ENCODE data around the gene ITGB3BP.
"Not testable (repeated sequence)": the region's sequence is repeated elsewhere in the genome, so short reads cannot be mapped to it uniquely, and the experiment has no call there.

ITGB3BP gene, protein sequence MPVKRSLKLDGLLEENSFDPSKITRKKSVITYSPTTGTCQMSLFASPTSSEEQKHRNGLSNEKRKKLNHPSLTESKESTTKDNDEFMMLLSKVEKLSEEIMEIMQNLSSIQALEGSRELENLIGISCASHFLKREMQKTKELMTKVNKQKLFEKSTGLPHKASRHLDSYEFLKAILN

DNA sequence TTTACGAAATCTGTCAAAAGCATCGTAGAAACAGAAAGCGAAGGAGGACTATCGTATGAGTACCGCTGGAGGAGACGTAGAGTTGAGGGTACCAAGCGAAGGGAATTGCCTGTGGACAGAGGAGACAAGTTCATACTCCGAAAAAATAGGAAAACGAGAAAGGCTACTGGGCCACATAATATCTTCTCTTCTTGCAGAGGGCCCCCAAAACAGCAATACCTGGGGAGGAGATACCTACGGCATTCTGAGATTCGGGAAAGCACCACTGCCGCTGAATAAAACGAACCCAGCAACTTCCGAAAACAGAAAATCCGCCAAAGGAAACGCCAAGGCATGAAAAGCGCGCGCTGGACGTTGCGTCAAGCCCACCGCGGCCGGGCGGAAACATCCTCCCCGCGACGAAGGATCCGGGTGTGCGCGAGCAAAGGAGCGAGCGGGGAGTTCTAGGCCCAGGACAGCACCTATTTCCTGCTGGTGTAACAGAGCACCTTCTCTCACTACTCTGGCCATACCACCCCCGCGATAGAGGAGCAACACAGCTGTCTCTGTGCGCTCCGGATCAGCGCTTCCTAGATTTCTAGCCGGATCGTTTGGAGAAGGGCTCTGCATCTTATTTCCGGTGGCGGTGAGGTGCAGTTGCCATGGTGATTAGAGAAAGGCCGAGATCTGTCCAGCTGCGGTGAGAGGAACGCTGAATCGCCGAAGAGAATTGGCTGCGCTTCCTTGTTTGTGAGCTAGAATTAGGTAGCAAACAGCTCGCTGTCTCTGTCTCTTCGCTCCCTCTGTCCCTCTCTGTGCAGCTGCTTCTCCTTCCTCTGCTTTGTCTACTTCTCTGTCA, at the start of gene ITGB3BP, which contains the start of gene EFCAB7:
ITGB3BP (minus strand) TSS at position 335 of the 838 bp plus-strand sequence; CDS start at position 243, 92 bp downstream.
EFCAB7 (plus strand) TSS at position 635 of the 838 bp plus-strand sequence. CDS start 2,048 bp downstream, outside the sequence.
- no peaks in the 10 kb centered on the region for H3K27me3 Mint-ChIP-seq
- no peaks in the 10 kb centered on the region for H3K9me3 Mint-ChIP-seq
- peak within 1 kb of the TSS; percentile 96 for H3K27ac Mint-ChIP-seq
- DNase-seq (peak; percentile 84), ATAC-seq (peak; percentile 96)
- H3K4me3 Mint-ChIP-seq, result peak within 1 kb of the TSS; percentile 95
- H3K36me3 Mint-ChIP-seq (ENCODE audit: low read depth), result peaks cover 11% of the 10 kb centered on the region
- H3K4me1 Mint-ChIP-seq, result peaks cover 32% of the 10 kb centered on the region

DNA sequence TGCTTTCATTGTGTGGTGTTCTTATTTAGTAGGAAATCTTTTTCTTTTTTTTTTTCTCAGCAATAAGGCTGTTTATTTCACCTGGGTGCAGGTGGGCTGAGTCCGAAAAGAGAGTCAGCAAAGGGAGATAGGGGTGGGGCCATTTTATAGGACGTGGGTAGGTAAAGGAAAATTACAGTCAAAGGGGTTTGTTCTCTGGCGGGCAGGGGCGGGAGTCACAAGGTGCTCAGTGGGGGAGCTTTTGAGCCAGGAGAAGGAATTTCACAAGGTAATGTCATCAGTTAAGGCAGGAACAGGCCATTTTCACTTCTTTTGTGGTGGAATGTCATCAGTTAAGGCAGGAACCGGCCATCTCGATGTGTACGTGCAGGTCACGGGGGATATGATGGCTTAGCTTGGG, 49.7 kb upstream of the ITGB3BP start:
- not testable (repeated sequence) for DNase-seq; H3K27ac Mint-ChIP-seq; H3K4me3 Mint-ChIP-seq; H3K27me3 Mint-ChIP-seq; H3K9me3 Mint-ChIP-seq; H3K36me3 Mint-ChIP-seq (ENCODE audit: low read depth); H3K4me1 Mint-ChIP-seq; ATAC-seq

DNA sequence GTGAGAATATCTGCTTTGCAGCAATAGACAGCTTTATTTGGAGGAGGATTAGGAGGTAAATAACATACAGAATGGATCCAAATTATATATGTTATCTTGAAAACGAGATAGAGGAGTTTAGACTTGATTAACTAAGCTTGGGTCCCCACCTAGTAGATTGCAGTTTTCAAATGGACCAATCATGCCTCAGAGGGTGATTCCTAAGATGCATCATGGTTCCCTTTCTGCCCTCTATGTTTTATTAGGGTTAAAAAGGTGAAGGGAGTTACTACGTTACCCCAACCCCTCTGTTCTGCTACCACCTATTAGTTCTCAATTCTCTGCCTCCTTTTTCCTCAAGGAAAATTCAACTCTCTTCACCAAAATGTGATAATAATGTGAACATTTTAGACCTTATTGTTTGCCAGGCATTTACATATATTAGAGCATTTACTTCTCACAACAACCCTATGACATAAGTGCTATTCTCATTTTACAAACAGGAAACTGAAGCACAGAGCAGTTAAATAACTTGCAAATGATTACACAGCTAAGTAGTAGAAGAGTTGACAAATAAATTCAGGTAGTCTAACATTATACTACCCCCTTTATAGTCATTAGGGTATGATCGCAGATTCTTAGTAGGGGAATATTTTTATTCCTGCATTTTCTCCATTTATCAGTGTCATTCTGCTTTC, 46.8 kb upstream of the ITGB3BP start:
- Mint-ChIP-seq H3K27ac (no peak overlapping the region), H3K36me3 (ENCODE audit: low read depth) (peaks cover 8% of the 10 kb centered on the region), H3K27me3 (no peaks in the 10 kb centered on the region), H3K4me1 (no peaks in the 10 kb centered on the region), H3K4me3 (no peak overlapping the region), H3K9me3 (no peaks in the 10 kb centered on the region)
- DNase-seq, result no peak
- no peak for ATAC-seq

- H3K27ac Mint-ChIP-seq, result no peak overlapping the region
- ATAC-seq, result no peak
- H3K4me1 Mint-ChIP-seq, result no peaks in the 10 kb centered on the region
- no peaks in the 10 kb centered on the region for H3K27me3 Mint-ChIP-seq
- H3K9me3 Mint-ChIP-seq, result no peaks in the 10 kb centered on the region
- H3K36me3 Mint-ChIP-seq (ENCODE audit: low read depth), result peaks cover 13% of the 10 kb centered on the region
- no peak for DNase-seq
- no peak overlapping the region for H3K4me3 Mint-ChIP-seq
Measured at GRCh38 chr1:63569068-63569467, 46.0 kb upstream of the ITGB3BP start.

- Mint-ChIP-seq H3K36me3 (ENCODE audit: low read depth) (peaks cover 20% of the 10 kb centered on the region), H3K9me3 (no peaks in the 10 kb centered on the region), H3K4me1 (no peaks in the 10 kb centered on the region), H3K27ac (no peak overlapping the region), H3K4me3 (no peak overlapping the region), H3K27me3 (no peaks in the 10 kb centered on the region)
- DNase-seq (no peak), ATAC-seq (no peak)
Measured at GRCh38 chr1:63563745-63564144, 40.7 kb upstream of the ITGB3BP start.

DNA sequence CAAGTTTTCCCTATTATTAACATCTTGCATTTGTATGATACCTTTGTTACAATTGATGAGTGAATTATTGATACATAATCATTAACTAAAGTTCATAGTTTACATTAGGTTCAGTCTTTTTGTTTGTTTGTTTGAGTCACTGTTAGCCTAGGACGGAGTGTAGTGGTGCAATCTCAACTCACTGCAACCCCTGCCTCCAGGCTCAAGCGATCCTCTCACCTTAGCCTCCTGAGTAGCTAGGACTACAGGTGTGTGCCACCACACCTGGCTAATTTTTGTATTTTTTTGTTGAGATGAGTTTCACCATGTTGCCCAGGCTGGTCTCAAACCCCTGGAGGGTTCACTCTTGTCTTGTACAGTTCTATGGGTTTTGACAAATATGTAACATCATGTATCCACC, 36.3 kb upstream of the ITGB3BP start:
- ATAC-seq, result no peak
- Mint-ChIP-seq H3K27me3 (no peaks in the 10 kb centered on the region), H3K36me3 (ENCODE audit: low read depth) (peaks cover 9% of the 10 kb centered on the region), H3K4me1 (no peaks in the 10 kb centered on the region), H3K27ac (no peak overlapping the region), H3K9me3 (no peaks in the 10 kb centered on the region), H3K4me3 (no peak overlapping the region)
- DNase-seq, result no peak

- Mint-ChIP-seq H3K36me3 (ENCODE audit: low read depth) (peaks cover 10% of the 10 kb centered on the region), H3K4me3 (no peak overlapping the region), H3K27ac (no peak overlapping the region), H3K9me3 (no peaks in the 10 kb centered on the region), H3K4me1 (no peaks in the 10 kb centered on the region), H3K27me3 (no peaks in the 10 kb centered on the region)
- no peak for ATAC-seq
- DNase-seq, result peak; percentile 25
Measured at GRCh38 chr1:63557365-63557987, 34.5 kb upstream of the ITGB3BP start.

- ATAC-seq (no peak), DNase-seq (no peak)
- Mint-ChIP-seq H3K4me1 (no peaks in the 10 kb centered on the region), H3K36me3 (ENCODE audit: low read depth) (peaks cover 9% of the 10 kb centered on the region), H3K9me3 (no peaks in the 10 kb centered on the region), H3K27me3 (no peaks in the 10 kb centered on the region), H3K27ac (no peak overlapping the region), H3K4me3 (no peak overlapping the region)
Measured at GRCh38 chr1:63555480-63555879, 32.5 kb upstream of the ITGB3BP start.

DNA sequence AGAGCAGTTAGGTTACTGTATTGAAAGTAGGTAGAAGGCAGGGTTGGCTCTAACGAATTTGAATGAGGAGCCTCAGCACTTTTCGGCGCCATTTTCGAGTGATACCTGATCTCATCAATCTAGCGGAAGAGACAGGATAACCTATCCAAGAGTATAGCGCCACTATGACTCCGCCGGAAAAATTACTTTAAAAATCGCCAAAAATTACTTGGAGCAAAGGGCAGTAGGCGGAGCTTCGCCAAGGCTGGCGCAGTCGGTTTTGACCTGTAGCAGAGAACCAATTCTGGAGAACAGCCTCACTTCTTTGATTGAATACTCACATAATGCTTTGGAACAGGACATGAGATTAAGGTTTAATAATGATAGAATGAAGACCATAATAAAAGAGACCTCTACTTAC, 25.9 kb upstream of the ITGB3BP start:
- no peak for DNase-seq
- no peak overlapping the region for H3K27ac Mint-ChIP-seq
- no peaks in the 10 kb centered on the region for H3K27me3 Mint-ChIP-seq
- H3K4me1 Mint-ChIP-seq, result peaks cover 2% of the 10 kb centered on the region
- no peaks in the 10 kb centered on the region for H3K9me3 Mint-ChIP-seq
- peaks cover 6% of the 10 kb centered on the region for H3K36me3 Mint-ChIP-seq (ENCODE audit: low read depth)
- no peak for ATAC-seq
- no peak overlapping the region for H3K4me3 Mint-ChIP-seq

DNA sequence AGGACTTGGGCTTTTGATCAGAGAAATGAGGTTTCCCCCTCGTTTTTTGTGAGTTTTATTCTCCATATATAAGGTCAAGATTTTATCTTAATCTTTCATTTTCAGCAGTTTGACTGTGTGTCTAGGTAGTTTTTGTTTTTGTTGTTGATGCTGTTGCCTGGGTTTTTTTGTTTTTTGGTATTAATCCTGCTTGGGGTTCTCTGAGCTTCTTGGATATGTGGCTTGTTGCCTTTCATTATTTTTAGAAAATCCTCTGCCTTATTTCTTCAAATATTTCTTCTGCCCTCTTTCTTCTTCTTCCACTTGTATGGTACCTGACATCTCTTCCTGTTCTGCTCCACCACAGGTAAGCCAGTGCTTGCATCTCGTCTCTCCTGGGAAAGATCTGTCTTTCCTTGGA, 25.3 kb upstream of the ITGB3BP start:
- no peak overlapping the region for H3K4me3 Mint-ChIP-seq
- no peak for DNase-seq
- no peak for ATAC-seq
- no peaks in the 10 kb centered on the region for H3K27me3 Mint-ChIP-seq
- peaks cover 6% of the 10 kb centered on the region for H3K36me3 Mint-ChIP-seq (ENCODE audit: low read depth)
- H3K9me3 Mint-ChIP-seq, result no peaks in the 10 kb centered on the region
- H3K4me1 Mint-ChIP-seq, result peaks cover 2% of the 10 kb centered on the region
- no peak overlapping the region for H3K27ac Mint-ChIP-seq

GRCh38 chr1:63547621-63548294, 24.7 kb upstream of the ITGB3BP start:
- H3K27ac Mint-ChIP-seq, result no peak overlapping the region
- no peak overlapping the region for H3K4me3 Mint-ChIP-seq
- H3K9me3 Mint-ChIP-seq, result no peaks in the 10 kb centered on the region
- H3K36me3 Mint-ChIP-seq (ENCODE audit: low read depth), result peaks cover 3% of the 10 kb centered on the region
- DNase-seq, result no peak
- no peak for ATAC-seq
- no peaks in the 10 kb centered on the region for H3K27me3 Mint-ChIP-seq
- peaks cover 2% of the 10 kb centered on the region for H3K4me1 Mint-ChIP-seq

DNA sequence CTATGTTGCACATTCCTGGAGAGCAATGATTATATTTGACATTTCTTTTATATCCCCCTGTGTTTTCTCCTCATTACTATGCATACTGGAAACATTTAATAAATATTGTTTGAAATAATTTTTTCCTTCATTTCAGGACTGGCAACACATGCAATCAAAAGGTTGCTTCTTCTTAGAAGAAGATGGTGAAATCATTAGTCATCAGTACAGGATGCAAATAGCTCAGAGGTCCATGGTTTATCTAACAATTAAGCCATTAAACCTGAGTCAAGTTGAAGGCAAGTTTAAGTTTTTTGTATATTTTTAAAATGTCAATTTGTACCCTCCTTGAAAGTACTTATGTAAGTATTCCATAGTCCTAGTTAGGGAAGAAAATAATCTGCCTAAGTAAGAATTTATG, 22.8 kb upstream of the ITGB3BP start:
- no peak overlapping the region for H3K27ac Mint-ChIP-seq
- no peak overlapping the region for H3K4me3 Mint-ChIP-seq
- DNase-seq (no peak), ATAC-seq (no peak)
- H3K36me3 Mint-ChIP-seq (ENCODE audit: low read depth), result peaks cover 3% of the 10 kb centered on the region
- peaks cover 2% of the 10 kb centered on the region for H3K4me1 Mint-ChIP-seq
- no peaks in the 10 kb centered on the region for H3K9me3 Mint-ChIP-seq
- H3K27me3 Mint-ChIP-seq, result no peaks in the 10 kb centered on the region

DNA sequence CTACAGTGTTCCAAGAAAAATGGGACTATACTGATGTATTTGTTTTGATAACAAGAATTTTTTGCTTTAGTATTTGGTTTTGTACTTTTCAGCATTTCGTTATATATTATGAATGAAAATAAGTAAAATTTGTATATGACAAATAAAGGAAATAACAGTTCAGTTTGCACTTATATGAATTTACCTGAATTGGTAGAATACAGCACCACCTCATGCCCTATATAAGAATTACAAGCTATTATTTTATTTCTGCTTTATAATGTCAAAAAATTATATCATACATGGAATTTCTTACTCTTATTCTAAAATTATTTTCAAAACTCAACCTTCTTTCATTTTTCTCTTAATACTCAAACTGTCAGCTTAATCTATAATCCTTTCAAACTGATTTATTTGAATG, 14.9 kb upstream of the ITGB3BP start:
- no peak for DNase-seq
- no peak overlapping the region for H3K27ac Mint-ChIP-seq
- no peak for ATAC-seq
- H3K4me3 Mint-ChIP-seq, result no peak overlapping the region
- no peaks in the 10 kb centered on the region for H3K27me3 Mint-ChIP-seq
- H3K4me1 Mint-ChIP-seq, result no peaks in the 10 kb centered on the region
- H3K9me3 Mint-ChIP-seq, result no peaks in the 10 kb centered on the region
- peaks cover 5% of the 10 kb centered on the region for H3K36me3 Mint-ChIP-seq (ENCODE audit: low read depth)

GRCh38 chr1:63537006-63537405, 14.0 kb upstream of the ITGB3BP start:
- H3K27ac Mint-ChIP-seq, result no peak overlapping the region
- DNase-seq (no peak), ATAC-seq (no peak)
- no peaks in the 10 kb centered on the region for H3K27me3 Mint-ChIP-seq
- no peaks in the 10 kb centered on the region for H3K4me1 Mint-ChIP-seq
- no peaks in the 10 kb centered on the region for H3K9me3 Mint-ChIP-seq
- H3K4me3 Mint-ChIP-seq, result no peak overlapping the region
- H3K36me3 Mint-ChIP-seq (ENCODE audit: low read depth), result peaks cover 10% of the 10 kb centered on the region

Measured in activated naive CD8-positive, alpha-beta T cell treated with anti-CD3 and anti-CD28 coated beads, Interleukin-2, amount 50 U/mL, for 24 hours (primary cell).